ENCODE measurements around the gene NCOA5.

NCOA5 gene

DNA sequence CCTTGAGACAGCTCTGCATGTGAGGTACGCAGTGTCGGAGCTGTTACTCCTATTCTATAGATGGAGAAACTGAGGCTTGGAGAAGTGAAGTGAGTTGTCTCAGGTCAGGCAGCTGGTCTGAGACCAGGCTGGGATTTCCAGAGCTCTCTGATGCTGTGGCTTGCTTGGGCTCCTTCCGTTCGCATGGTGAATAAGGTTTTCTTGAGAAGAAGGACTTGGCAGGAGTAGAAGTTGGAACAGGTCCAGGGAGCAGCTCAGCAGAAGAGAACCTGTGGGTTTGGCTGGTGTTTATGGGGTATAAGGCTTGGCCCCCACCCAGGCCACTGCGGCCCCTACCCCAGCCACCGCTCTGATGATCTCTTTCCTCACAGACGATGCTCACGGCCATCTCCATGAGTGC, 53.4 kb downstream of the NCOA5 start:
- CTCF ChIA-PET = interaction anchor here (0.8 to 1.9 kb wide), 2 partner anchors 10 to 23 kb away, joined by 3 to 4 read pairs; no protein-coding TSS in a partner anchor
- TF ChIP-seq, protein P1, sequence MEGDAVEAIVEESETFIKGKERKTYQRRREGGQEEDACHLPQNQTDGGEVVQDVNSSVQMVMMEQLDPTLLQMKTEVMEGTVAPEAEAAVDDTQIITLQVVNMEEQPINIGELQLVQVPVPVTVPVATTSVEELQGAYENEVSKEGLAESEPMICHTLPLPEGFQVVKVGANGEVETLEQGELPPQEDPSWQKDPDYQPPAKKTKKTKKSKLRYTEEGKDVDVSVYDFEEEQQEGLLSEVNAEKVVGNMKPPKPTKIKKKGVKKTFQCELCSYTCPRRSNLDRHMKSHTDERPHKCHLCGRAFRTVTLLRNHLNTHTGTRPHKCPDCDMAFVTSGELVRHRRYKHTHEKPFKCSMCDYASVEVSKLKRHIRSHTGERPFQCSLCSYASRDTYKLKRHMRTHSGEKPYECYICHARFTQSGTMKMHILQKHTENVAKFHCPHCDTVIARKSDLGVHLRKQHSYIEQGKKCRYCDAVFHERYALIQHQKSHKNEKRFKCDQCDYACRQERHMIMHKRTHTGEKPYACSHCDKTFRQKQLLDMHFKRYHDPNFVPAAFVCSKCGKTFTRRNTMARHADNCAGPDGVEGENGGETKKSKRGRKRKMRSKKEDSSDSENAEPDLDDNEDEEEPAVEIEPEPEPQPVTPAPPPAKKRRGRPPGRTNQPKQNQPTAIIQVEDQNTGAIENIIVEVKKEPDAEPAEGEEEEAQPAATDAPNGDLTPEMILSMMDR (IDR thresholded peaks at IDR 0.05; ENCODE audit: insufficient read depth, low read length, missing control alignments) = no peak
- no peak overlapping the region for H3K4me3 ChIP-seq (ENCODE audit: low read depth, low read length)
- POLR2A ChIA-PET = no interaction called here
- no peak for DNase-seq (ENCODE audit: low read depth, low spot score)

- CTCF ChIA-PET = interaction anchor here (0.8 to 1.9 kb wide), 2 partner anchors 9 to 22 kb away, joined by 3 to 4 read pairs; no protein-coding TSS in a partner anchor
- POLR2A ChIA-PET = no interaction called here
- TF ChIP-seq, protein P1 (IDR thresholded peaks at IDR 0.05; ENCODE audit: insufficient read depth, low read length, missing control alignments) = no peak
- no peak overlapping the region for H3K4me3 ChIP-seq (ENCODE audit: low read depth, low read length)
- DNase-seq (ENCODE audit: low read depth, low spot score) = no peak
Observed at GRCh38 chr20:46035713-46036112, 54.0 kb downstream of the NCOA5 start.

GRCh38 chr20:46035253-46035652, 54.5 kb downstream of the NCOA5 start:
- H3K4me3 ChIP-seq (ENCODE audit: low read depth, low read length) = no peak overlapping the region
- TF ChIP-seq, protein P1 (IDR thresholded peaks at IDR 0.05; ENCODE audit: insufficient read depth, low read length, missing control alignments) = no peak
- DNase-seq (ENCODE audit: low read depth, low spot score) = no peak
- CTCF ChIA-PET = interaction anchor here (0.8 kb wide), 1 partner anchor 22 kb away, joined by 3 read pairs; no protein-coding TSS in a partner anchor
- POLR2A ChIA-PET = no interaction called here

- no peak for DNase-seq (ENCODE audit: low read depth, low spot score)
- TF ChIP-seq, protein P1 (IDR thresholded peaks at IDR 0.05; ENCODE audit: insufficient read depth, low read length, missing control alignments) = no peak
- no peak overlapping the region for H3K4me3 ChIP-seq (ENCODE audit: low read depth, low read length)
- CTCF ChIA-PET = interaction anchor here (1.0 kb wide), 1 partner anchor 19 kb away, joined by 3 read pairs; no protein-coding TSS in a partner anchor
- POLR2A ChIA-PET = no interaction called here
Observed at GRCh38 chr20:46034039-46034438, 55.7 kb downstream of the NCOA5 start.

- H3K4me3 ChIP-seq (ENCODE audit: low read depth, low read length) = no peak overlapping the region
- TF ChIP-seq, protein P1 (IDR thresholded peaks at IDR 0.05; ENCODE audit: insufficient read depth, low read length, missing control alignments) = no peak
- ChIA-PET POLR2A (no interaction called here), CTCF (interaction anchor here (0.8 to 1.7 kb wide), 2 partner anchors 9 to 18 kb away, joined by 3 to 4 read pairs; no protein-coding TSS in a partner anchor)
- no peak for DNase-seq (ENCODE audit: low read depth, low spot score)
Observed at GRCh38 chr20:46031701-46032254, 58.0 kb downstream of the NCOA5 start.

DNA sequence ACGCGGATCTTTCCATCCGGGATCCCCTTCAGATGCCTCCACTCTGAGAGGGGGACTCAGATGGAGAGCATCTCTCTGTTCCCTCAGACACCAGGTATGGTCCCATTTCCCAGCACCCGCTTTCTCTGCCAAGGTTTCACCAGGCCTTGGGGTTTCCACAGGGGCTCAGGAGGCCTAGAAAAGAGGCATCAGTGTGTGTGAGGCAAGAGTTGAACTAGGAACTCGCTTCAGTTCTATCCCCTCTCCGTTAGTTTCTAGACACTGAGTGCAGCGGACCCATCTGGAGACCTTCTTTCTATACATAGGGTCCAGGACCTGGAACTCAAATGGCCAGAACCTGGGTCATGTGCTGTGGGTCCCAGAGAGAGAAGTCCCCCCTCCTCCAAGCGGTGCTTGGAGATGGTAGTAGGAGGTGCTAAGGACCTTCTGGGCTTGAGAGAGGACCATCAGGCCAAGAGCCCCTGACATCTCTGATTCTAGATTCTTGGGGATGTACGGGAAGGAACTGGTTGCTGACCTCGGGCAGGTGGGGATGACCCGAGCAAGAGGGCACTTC, 58.7 kb downstream of the NCOA5 start:
- POLR2A ChIA-PET = no interaction called here
- DNase-seq (ENCODE audit: low read depth, low spot score) = no peak
- CTCF ChIA-PET = interaction anchor here (0.8 to 1.7 kb wide), 2 partner anchors 9 to 17 kb away, joined by 3 to 4 read pairs; no protein-coding TSS in a partner anchor
- H3K4me3 ChIP-seq (ENCODE audit: low read depth, low read length) = no peak overlapping the region
- TF ChIP-seq, protein P1 (IDR thresholded peaks at IDR 0.05; ENCODE audit: insufficient read depth, low read length, missing control alignments) = no peak

Data from AG04449 (cell line).